ENCODE measurements around the gene DPM3. TPM values are rescaled to one million over a fixed set of nuclear protein-coding genes. Genes with fewer than 3 reads are reported as not detected.

The DPM3 gene
- total and polyA plus RNA-seq, 2 of the 13 experiments (the other 11 are each of a cell fraction or from before 2014, with no cell fraction given): 23.2 to 53.4 TPM

- TF ChIP-seq ZNF800 (CRISPR knock-in tag; IDR thresholded peaks at IDR 0.05) (no peak), DRAP1 (CRISPR knock-in tag; IDR thresholded peaks at IDR 0.05) (no peak), GFI1 (CRISPR knock-in tag; IDR thresholded peaks at IDR 0.05; ENCODE audit: borderline replicate concordance) (no peak), ETV5 (CRISPR knock-in tag; IDR thresholded peaks at IDR 0.05; ENCODE audit: borderline replicate concordance) (no peak), ZNF766 (CRISPR knock-in tag; IDR thresholded peaks at IDR 0.05; ENCODE audit: borderline replicate concordance) (no peak), ZNF367 (CRISPR knock-in tag; IDR thresholded peaks at IDR 0.05; ENCODE audit: borderline replicate concordance) (no peak), ZNF552 (CRISPR knock-in tag; IDR thresholded peaks at IDR 0.05; ENCODE audit: borderline replicate concordance) (no peak), SNAPC4 (CRISPR knock-in tag; IDR thresholded peaks at IDR 0.05) (no peak), ZNF326 (CRISPR knock-in tag; IDR thresholded peaks at IDR 0.05; ENCODE audit: borderline replicate concordance) (no peak), SOX5 (CRISPR knock-in tag; IDR thresholded peaks at IDR 0.05; ENCODE audit: borderline replicate concordance) (no peak), MEF2D (CRISPR knock-in tag; IDR thresholded peaks at IDR 0.05) (no peak), NBN (conservative IDR thresholded peaks at IDR 0.05) (no peak), ZNF678 (CRISPR knock-in tag; IDR thresholded peaks at IDR 0.05) (no peak; the same call in 1 of the 2 replicates), DNMT1 (CRISPR knock-in tag; IDR thresholded peaks at IDR 0.05) (0 out of 2 replicates have a peak, but pooled peaks have one; percentile 67), ZNF775 (CRISPR knock-in tag; IDR thresholded peaks at IDR 0.05; ENCODE audit: borderline replicate concordance) (no peak), ZNF574 (CRISPR knock-in tag; IDR thresholded peaks at IDR 0.05) (no peak), SNAPC2 (CRISPR knock-in tag; IDR thresholded peaks at IDR 0.05) (peak; percentile 87; the same call in 1 of the 2 replicates), NFRKB (IDR thresholded peaks at IDR 0.05) (no peak), ZSCAN31 (CRISPR knock-in tag; IDR thresholded peaks at IDR 0.05; ENCODE audit: low read depth) (no peak), ZNF879 (CRISPR knock-in tag; IDR thresholded peaks at IDR 0.05) (no peak), TCF7 (IDR thresholded peaks at IDR 0.05; ENCODE audit: low read depth) (no peak), XBP1 (CRISPR knock-in tag; IDR thresholded peaks at IDR 0.05) (no peak), PLRG1 (conservative IDR thresholded peaks at IDR 0.05) (no peak)
Measured at GRCh38 chr1:155126556-155127104, 13.7 kb downstream of the DPM3 start (continued).
